D721Med (cell line): ENCODE data around the gene RPRD1B.

Experiments used
- DNase-seq: peaks from one replicate; pipeline ENCODE4 v3.0.0; 2011; ENCODE audit warnings: low spot score; ENCODE audit not compliant: insufficient read length
- FAIRE-seq: peaks from 2 replicates; lab custom pipeline; 2011; peaks lifted over from hg19 to GRCh38; lab: Jason Lieb, UNC
- TF ChIP-seq, protein P1 (sequence below): IDR thresholded peaks from 2 replicates; pipeline ENCODE4 v1.5.1; 2012; ENCODE audit warnings: mild to moderate bottlenecking, control low read depth; ENCODE audit not compliant: insufficient read depth; ENCODE audit errors: missing control alignments

RPRD1B gene

DNA sequence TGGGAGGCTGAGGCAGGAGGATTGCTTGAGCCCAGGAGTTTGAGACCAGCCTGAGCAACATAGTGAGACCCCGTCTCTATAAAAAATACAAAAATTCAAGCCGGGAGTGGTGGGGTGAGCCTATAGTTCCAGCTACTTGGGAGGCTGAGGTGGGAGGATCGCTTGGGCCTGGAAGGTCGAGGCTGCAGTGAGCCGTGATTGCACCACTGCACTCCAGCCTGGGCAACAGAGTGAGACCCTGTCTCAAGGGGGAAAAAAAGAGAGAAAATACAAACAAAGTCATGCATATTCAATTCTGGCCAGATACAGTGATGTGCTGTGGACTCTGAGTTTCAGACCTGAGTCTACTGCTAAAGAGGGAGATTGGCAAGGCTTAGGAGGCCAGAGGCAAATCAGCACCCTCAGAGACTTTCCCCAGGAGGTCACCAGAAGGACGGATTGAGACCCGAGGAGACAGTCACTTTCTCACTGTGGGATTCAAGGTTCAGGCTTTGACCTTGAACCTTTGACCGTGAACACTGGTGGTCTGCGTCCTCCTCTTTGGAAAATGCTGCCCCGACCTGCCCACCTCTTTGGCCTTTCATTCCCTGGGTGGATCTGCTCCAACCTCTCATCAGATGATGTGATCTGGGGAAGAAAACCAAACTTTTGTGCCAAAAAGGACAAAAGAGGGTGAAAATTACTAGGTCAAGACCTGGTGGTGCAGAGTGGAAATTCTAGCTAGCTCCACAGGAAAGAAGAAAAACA is 100.3 kb downstream of the RPRD1B start:
- no peak for FAIRE-seq
- DNase-seq = no peak
- TF ChIP-seq, protein P1, sequence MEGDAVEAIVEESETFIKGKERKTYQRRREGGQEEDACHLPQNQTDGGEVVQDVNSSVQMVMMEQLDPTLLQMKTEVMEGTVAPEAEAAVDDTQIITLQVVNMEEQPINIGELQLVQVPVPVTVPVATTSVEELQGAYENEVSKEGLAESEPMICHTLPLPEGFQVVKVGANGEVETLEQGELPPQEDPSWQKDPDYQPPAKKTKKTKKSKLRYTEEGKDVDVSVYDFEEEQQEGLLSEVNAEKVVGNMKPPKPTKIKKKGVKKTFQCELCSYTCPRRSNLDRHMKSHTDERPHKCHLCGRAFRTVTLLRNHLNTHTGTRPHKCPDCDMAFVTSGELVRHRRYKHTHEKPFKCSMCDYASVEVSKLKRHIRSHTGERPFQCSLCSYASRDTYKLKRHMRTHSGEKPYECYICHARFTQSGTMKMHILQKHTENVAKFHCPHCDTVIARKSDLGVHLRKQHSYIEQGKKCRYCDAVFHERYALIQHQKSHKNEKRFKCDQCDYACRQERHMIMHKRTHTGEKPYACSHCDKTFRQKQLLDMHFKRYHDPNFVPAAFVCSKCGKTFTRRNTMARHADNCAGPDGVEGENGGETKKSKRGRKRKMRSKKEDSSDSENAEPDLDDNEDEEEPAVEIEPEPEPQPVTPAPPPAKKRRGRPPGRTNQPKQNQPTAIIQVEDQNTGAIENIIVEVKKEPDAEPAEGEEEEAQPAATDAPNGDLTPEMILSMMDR = no peak

DNA sequence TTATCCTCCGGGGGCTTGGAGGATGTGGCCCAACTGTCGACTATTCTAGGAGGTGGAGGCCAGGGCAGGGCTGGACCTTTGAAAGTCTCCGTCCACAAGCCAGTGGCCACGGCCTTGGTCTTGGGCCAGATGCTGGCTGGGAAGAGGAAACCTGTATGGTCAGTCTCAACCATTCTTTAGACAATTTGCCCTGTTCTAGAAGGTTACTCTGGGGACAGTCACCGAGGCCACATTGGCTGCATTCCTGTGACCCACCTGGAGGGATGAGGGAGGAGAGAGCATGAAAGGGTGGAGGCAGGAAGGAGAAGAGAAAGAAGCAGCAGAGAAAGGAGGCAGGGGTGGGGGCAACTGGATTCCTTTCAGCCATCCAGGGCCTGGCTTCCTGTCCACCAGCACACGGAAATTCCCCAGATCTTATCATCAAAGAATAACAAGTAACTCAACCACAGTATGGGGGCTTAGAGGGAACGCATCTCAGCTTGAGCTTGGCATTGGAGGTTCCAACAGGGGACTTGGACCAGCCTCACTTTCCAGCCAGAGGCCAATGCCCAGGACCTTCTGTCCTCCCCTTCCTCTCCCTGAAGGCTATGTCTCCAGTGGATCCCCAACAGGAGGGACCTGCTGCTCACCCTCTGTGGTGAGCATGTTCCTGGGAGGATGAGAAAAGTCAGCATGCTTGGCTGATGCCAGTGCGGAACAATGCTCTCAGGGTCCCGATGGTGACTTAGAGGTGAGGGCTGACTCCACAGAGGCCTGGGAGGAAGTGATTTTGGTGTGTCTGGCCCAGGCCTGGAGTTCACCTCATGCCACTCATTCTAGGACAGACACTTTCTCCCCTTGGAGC is 101.1 kb downstream of the RPRD1B start:
- no peak for DNase-seq

DNA sequence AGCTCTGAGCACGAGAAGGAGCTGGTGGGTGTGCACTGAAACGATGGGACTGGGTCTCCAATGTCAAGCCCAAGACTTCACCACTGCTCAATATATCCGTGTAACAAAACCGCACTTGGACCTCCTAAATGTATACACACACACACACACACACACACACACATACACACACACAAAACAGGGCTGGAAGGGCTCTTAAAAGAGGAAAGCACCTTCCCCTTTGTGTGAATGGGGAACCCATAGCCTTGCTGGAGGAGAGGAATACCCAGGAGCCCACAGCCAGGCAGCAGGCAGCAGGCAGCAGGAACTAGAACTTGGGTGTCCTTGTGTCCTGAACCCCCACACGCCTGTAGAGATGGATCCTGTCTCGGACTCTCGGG is 101.7 kb downstream of the RPRD1B start:
- FAIRE-seq = no peak
- no peak for DNase-seq
- TF ChIP-seq, protein P1 = no peak

More for the DNA sequence above, 101.1 kb downstream of the RPRD1B start:
- TF ChIP-seq, protein P1 = no peak
- no peak for FAIRE-seq

DNA sequence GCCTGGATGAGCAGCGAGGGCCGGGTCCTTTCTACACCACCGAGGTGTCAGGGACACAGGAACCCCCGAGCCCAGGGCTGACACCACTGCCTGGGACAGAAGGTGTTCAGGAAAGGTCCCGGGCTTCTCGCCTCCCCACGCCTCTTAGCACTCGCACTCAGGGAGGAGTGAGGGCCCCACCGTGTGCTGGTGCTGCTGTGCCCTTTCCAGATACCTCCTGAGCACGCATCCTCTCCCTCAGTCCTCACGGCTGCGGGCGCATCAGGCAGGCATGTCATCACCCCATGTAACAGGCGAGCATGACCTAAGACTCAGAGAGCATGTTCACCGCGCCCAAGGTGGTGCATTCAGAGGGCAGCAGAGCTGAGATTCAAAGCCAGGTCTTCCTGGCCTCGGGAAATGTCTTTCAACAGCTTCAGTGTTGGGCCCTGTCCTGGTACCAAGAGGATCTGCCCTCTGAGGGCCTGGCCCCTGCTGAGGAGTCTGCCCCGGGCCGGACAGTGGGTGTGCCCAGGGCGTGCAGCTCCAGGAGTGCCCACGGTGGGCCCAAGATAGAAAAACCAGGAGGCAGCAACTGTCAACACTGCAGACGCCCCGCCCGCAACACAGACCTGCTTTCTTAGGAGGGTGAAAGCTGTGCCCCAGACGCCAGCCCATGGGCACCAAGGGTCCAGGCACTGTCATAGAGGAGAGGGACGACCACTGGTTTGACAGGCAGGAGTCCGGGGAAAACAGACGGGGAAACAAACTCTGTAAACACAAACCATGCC is 102.3 kb downstream of the RPRD1B start:
- TF ChIP-seq, protein P1 = no peak
- FAIRE-seq (no peak), DNase-seq (no peak)

DNA sequence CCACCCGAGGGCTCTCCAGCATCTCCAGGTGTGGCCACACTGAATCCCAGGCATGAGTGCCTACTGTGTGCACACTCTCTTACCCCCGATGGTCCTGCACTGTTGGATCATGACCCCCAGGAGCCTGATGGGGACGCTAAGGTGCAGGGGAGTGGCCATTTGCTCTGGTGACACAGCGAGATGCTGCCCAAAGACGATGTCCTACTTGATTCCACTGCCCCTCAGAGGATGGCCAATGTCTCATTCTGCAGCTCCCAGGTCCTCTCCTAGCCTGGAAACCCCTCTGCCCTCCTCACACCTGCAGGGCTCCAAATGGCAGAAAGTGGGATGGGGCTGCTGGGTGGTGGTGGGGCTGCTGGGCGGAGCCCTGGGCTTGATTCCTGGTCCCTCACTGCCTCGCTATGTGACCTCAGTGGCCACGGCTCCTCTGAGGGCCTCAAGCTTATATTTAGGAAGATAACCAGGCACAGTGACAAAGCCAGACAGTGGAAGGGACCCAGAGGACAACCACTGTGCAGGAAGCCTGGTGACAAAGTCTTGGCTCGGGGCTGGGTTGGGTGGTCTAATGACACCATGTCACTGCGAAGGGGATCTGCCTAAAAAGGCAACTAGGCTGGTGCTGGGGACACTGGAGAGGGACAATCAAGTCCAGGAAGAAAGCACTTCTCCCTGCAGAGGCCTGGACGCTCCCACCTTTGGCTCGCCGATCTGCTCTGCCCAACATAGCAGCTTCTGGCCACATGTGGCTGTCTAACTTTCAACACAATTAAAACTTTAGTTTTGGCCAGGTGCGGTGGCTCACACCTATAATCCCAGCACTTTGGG is 103.1 kb downstream of the RPRD1B start:
- FAIRE-seq = no peak
- TF ChIP-seq, protein P1 = no peak
- no peak for DNase-seq

DNA sequence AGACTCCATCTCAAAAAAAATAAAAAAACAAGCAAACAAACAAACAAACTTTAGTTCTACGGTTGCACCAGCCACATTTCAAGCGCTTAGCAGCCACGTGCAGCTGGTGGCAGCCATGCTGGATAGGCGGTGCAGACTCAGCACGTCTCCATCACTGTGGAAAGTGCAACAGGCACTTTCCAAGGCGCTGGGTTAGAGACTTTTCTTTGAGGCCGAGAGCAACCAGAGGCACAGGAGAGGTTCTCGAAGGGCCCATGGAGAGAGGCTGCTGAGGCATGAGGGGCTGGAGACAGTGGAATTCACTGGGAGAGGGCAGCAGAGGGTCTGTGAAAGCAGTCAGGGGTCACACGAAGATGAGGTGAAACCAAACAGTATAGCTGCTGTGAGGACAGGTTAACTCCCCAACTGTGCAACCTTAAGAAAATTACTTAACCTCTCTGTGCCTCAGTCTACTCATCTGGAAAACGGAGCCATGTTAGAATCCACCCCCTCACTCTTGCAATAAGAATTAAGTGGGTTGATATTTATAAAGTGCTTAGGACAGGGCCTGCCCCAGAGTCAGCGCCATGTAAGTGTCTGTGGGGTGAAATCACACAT is 104.0 kb downstream of the RPRD1B start:
- no peak for DNase-seq
- FAIRE-seq = no peak
- TF ChIP-seq, protein P1 = no peak
